HCT116 (cell line): ENCODE data around the gene KCTD17. TPM values are rescaled to one million over a fixed set of nuclear protein-coding genes. Genes with fewer than 3 reads are reported as not detected.

ENCODE experiments used
- ATAC-seq: fragments of 200-7000 bp; cut with Tn5 transposase; 2 replicates; pipeline ENCODE4 v1.9.1; 2020; ENCODE audit warnings: mild to moderate bottlenecking, moderate library complexity
- BruUV-seq: library from RNA; stranded (reverse); fragments of 400-500 nt; replicated peaks from 2 replicates; lab custom pipeline; 2021; lab: Mats Ljungman, UMichigan
- CTCF ChIA-PET: fragments of 300-600 bp; sonication (Branson Sonifier 250); formaldehyde crosslinking; loops from one replicate; lab custom pipeline; 2021; ENCODE audit warnings: antibody characterized with exemption; lab: Charles Lee
- POLR2A ChIA-PET: fragments of 300-600, 350-600 bp; sonication (Branson Sonifier 250); formaldehyde crosslinking; loops from one replicate; lab custom pipeline; 2021; ENCODE audit warnings: antibody characterized with exemption; lab: Charles Lee
- RAD21 ChIA-PET, 2 experiments: fragments of 300-600 bp; sonication (Branson Sonifier 250); formaldehyde crosslinking; loops; one replicate each; lab custom pipeline; 2023; ENCODE audit warnings: low total read pairs in 2 of 2; ENCODE audit not compliant: uncharacterized antibody in 2 of 2, unreplicated experiment in 2 of 2, low non-redundant PET in 1 of 2; lab: Charles Lee
- DNase-seq: peaks from one replicate; pipeline ENCODE4 v3.0.0-alpha.2; 2010; ENCODE audit warnings: low read depth, low spot score
- H2AFZ ChIP-seq: fragments of 200-600 bp; shearing (Covaris generic), sonication (generic); 2 replicates; pipeline ENCODE4 v1.6.1; 2017; ENCODE audit warnings: low read depth, mixed run types, mixed read lengths, antibody characterized with exemption, low read length; ENCODE audit not compliant: poor library complexity, severe bottlenecking
- H3K27ac ChIP-seq: 2 replicates; pipeline ENCODE4 v1.5.1; 2012; ENCODE audit warnings: low read depth, low read length
- H3K27me3 ChIP-seq: fragments of 200-600 bp; sonication (generic); 2 replicates; pipeline ENCODE4 v1.6.1; 2016; ENCODE audit warnings: mixed run types, low read length, mixed read lengths; ENCODE audit not compliant: insufficient read depth
- H3K36me3 ChIP-seq, 2 experiments: fragments of 200-500 bp in 1 of 2; fragments of 200-600 bp in 1 of 2; sonication (Bioruptor generic) in 1 of 2; sonication (generic) in 1 of 2; 2 replicates each; pipeline versions ENCODE4 v1.5.1 to v1.6.1; 2014 to 2016; ENCODE audit warnings: low read length in 2 of 2, inconsistent platforms in 1 of 2, mixed read lengths in 1 of 2, mixed run types in 1 of 2; ENCODE audit not compliant: insufficient read depth in 2 of 2, control insufficient read depth in 1 of 2
- H3K4me1 ChIP-seq, 2 experiments: fragments of 200-600 bp in 1 of 2; sonication (generic) in 1 of 2; 2 replicates each; pipeline versions ENCODE4 v1.5.1 to v1.6.1; 2012 to 2017; ENCODE audit warnings: low read length in 2 of 2, inconsistent platforms in 1 of 2, mild to moderate bottlenecking in 1 of 2, mixed read lengths in 1 of 2, mixed run types in 1 of 2, moderate library complexity in 1 of 2; ENCODE audit not compliant: insufficient read depth in 2 of 2, control insufficient read depth in 1 of 2
- H3K4me2 ChIP-seq: fragments of 200-600 bp; sonication (generic); 2 replicates; pipeline ENCODE4 v1.6.1; 2017; ENCODE audit warnings: mixed run types, low read length, mixed read lengths
- H3K4me3 ChIP-seq, 2 experiments: fragments of 200-600 bp in 1 of 2; sonication (generic) in 1 of 2; replicated peaks in 1 of 2; 2 replicates each; pipeline ENCODE4 v1.5.1; 2011 to 2016; ENCODE audit warnings: low read length in 2 of 2, control low read depth in 1 of 2, low read depth in 1 of 2, mild to moderate bottlenecking in 1 of 2, mixed read lengths in 1 of 2, mixed run types in 1 of 2
- H3K79me2 ChIP-seq: fragments of 200-600 bp; sonication (generic); 2 replicates; pipeline ENCODE4 v1.6.1; 2017; ENCODE audit warnings: mild to moderate bottlenecking, mixed run types, low read length, moderate library complexity, mixed read lengths; ENCODE audit not compliant: insufficient read depth
- H3K9ac ChIP-seq: fragments of 200-600 bp; sonication (generic); 2 replicates; pipeline ENCODE4 v1.6.1; 2016; ENCODE audit warnings: low read length, mixed read lengths
- H3K9me2 ChIP-seq: fragments of 200-600 bp; sonication (generic), shearing (Covaris generic); 2 replicates; pipeline ENCODE4 v1.6.1; 2017; ENCODE audit warnings: mixed run types, mild to moderate bottlenecking, moderate library complexity; ENCODE audit not compliant: insufficient read depth
- H3K9me3 ChIP-seq, 2 experiments: fragments of 200-500 bp in 1 of 2; fragments of 200-600 bp in 1 of 2; sonication (Bioruptor generic) in 1 of 2; sonication (generic) in 1 of 2; 2 replicates each; pipeline ENCODE4 v1.6.1; 2014 to 2017; ENCODE audit warnings: low read length in 2 of 2, mixed read lengths in 2 of 2, inconsistent platforms in 1 of 2, low read depth in 1 of 2, mild to moderate bottlenecking in 1 of 2, mixed run types in 1 of 2, moderate library complexity in 1 of 2; ENCODE audit not compliant: control insufficient read depth in 1 of 2, insufficient read depth in 1 of 2
- H4K20me1 ChIP-seq: fragments of 200-600 bp; sonication (generic), shearing (Covaris generic); 2 replicates; pipeline ENCODE4 v1.6.1; 2017; ENCODE audit warnings: mixed run types, mild to moderate bottlenecking, moderate library complexity; ENCODE audit not compliant: insufficient read depth
- CBX3 ChIP-seq: IDR thresholded peaks from 2 replicates; pipeline ENCODE4 v1.6.1; 2012; ENCODE audit warnings: low read depth
- CEBPB ChIP-seq: IDR thresholded peaks from 2 replicates; pipeline ENCODE4 v1.6.1; 2012; ENCODE audit warnings: low read depth
- CTCF ChIP-seq, 3 experiments: fragments of 200-600 bp in 1 of 3; sonication (generic) in 1 of 3; IDR thresholded peaks in 2 of 3; conservative IDR thresholded peaks in 1 of 3; 2 replicates each; pipeline ENCODE4 v1.5.1; 2012 to 2017; ENCODE audit warnings: low read depth in 2 of 3, low read length in 2 of 3, antibody characterized with exemption in 1 of 3, borderline replicate concordance in 1 of 3, control low read depth in 1 of 3, mild to moderate bottlenecking in 1 of 3, mixed read lengths in 1 of 3, mixed run types in 1 of 3, moderate library complexity in 1 of 3; ENCODE audit not compliant: insufficient read depth in 1 of 3
- EGR1 ChIP-seq: IDR thresholded peaks from 2 replicates; pipeline ENCODE4 v1.6.1; 2012; ENCODE audit warnings: low read depth
- ELF1 ChIP-seq: IDR thresholded peaks from 2 replicates; pipeline ENCODE4 v1.6.1; 2012; ENCODE audit warnings: low read depth, borderline replicate concordance
- EZH2 ChIP-seq: fragments of 200-600 bp; sonication (generic); IDR thresholded peaks from 2 replicates; pipeline ENCODE4 v1.6.1; 2017; ENCODE audit warnings: antibody characterized with exemption, mixed run types
- EZH2phosphoT487 ChIP-seq: fragments of 200-600 bp; IDR thresholded peaks from 2 replicates; pipeline ENCODE4 v1.6.1; 2018; ENCODE audit warnings: antibody characterized with exemption, borderline replicate concordance
- FOSL1 ChIP-seq: IDR thresholded peaks from 2 replicates; pipeline ENCODE4 v1.6.1; 2012; ENCODE audit warnings: low read depth
- MAX ChIP-seq: IDR thresholded peaks from 2 replicates; pipeline ENCODE4 v1.6.1; 2012
- POLR2A ChIP-seq: IDR thresholded peaks from 2 replicates; pipeline ENCODE4 v1.7.0; 2011; ENCODE audit warnings: borderline replicate concordance; ENCODE audit not compliant: insufficient read depth, insufficient read length; ENCODE audit errors: extremely low read depth
- POLR2AphosphoS5 ChIP-seq: IDR thresholded peaks from 2 replicates; pipeline ENCODE4 v1.6.1; 2011; ENCODE audit warnings: mild to moderate bottlenecking, low read depth, low read length, moderate library complexity
- RAD21 ChIP-seq: IDR thresholded peaks from 2 replicates; pipeline ENCODE4 v1.6.1; 2012; ENCODE audit warnings: low read depth, mild to moderate bottlenecking
- REST ChIP-seq: IDR thresholded peaks from 2 replicates; pipeline ENCODE4 v1.6.1; 2012; ENCODE audit warnings: low read depth
- SP1 ChIP-seq: IDR thresholded peaks from 2 replicates; pipeline ENCODE4 v1.6.1; 2012; ENCODE audit warnings: low read depth
- SRF ChIP-seq: IDR thresholded peaks from 2 replicates; pipeline ENCODE4 v1.6.1; 2012; ENCODE audit warnings: low read depth
- TCF7L2 ChIP-seq: IDR thresholded peaks from 2 replicates; pipeline ENCODE4 v1.7.0; 2011; ENCODE audit warnings: borderline replicate concordance, inconsistent platforms; ENCODE audit not compliant: insufficient read depth, insufficient read length; ENCODE audit errors: extremely low read depth
- ZBTB33 ChIP-seq: IDR thresholded peaks from 2 replicates; pipeline ENCODE4 v1.6.1; 2011; ENCODE audit warnings: mild to moderate bottlenecking, low read length, moderate library complexity; ENCODE audit not compliant: insufficient replicate concordance; ENCODE audit errors: extremely low read depth
- intact Hi-C: fragments of 100-400 bp; cut with micrococcal nuclease; formaldehyde crosslinking; loops from 2 replicates; pipeline ENCODE4 v1.10.0; 2022
- total RNA-seq: library from RNA; stranded (reverse); gene quantifications from one replicate; pipeline ENCODE4 v1.2.1, GENCODE V29; 2021; ENCODE audit not compliant: unreplicated experiment

The KCTD17 gene
- total RNA-seq, 1 experiment from 2014 or later: 23.4 TPM

- no peaks in the 10 kb centered on the region for H3K9me3 ChIP-seq
- H4K20me1 ChIP-seq: no peaks in the 10 kb centered on the region
- no peaks in the 10 kb centered on the region for H3K9me2 ChIP-seq
- H3K36me3 ChIP-seq: no peaks in the 10 kb centered on the region
- DNase-seq: no peak
- ATAC-seq: no peak
- H3K79me2 ChIP-seq: no peaks in the 10 kb centered on the region; the same call in 1 of the 2 replicates
- no peak overlapping the region for H3K4me3 ChIP-seq
- ChIA-PET POLR2A (no interaction called here), RAD21 (no interaction called here), CTCF (no interaction called here)
- no peak overlapping the region for H3K27ac ChIP-seq
- H3K4me2 ChIP-seq: no peak overlapping the region
- TF ChIP-seq EZH2 (no peak), REST (no peak), ELF1 (no peak), CBX3 (no peak), FOSL1 (no peak), MAX (no peak), EGR1 (no peak), CTCF (IDR thresholded peaks at IDR 0.05 in 2 of 3, conservative IDR thresholded peaks at IDR 0.05 in 1 of 3; ENCODE audit: borderline replicate concordance in 1 of 3, insufficient read depth in 1 of 3, low read depth in 2 of 3, low read length in 2 of 3) (no peak), CEBPB (no peak), POLR2AphosphoS5 (no peak), RAD21 (no peak), TCF7L2 (no peak), POLR2A (no peak), ZBTB33 (no peak), SP1 (no peak), EZH2phosphoT487 (no peak), SRF (no peak)
- no TSS peak for BruUV-seq
- no peaks in the 10 kb centered on the region for H3K27me3 ChIP-seq
- intact Hi-C loops: no loop called here
- peaks cover 7 to 22% of the 10 kb centered on the region in 2 experiments; a peak in 2 of 4 replicates for H3K4me1 ChIP-seq
- H3K9ac ChIP-seq: no peak overlapping the region
- no peak overlapping the region for H2AFZ ChIP-seq
Observed at GRCh38 chr22:37014415-37014806, 37.1 kb upstream of the KCTD17 start.
